Loucy (cell line): ENCODE data around the gene ARSK.

Experiments
- H2AFZ ChIP-seq: fragments of 200-600 bp; sonication (generic); 2 replicates; pipeline ENCODE4 v1.6.0; 2016; ENCODE audit warnings: antibody characterized with exemption, mild to moderate bottlenecking, low read length, moderate library complexity
- H3F3A ChIP-seq: fragments of 200-600 bp; 2 replicates; pipeline ENCODE4 v1.6.0; 2016; ENCODE audit warnings: antibody characterized with exemption, low read depth, mild to moderate bottlenecking
- H3K27me3 ChIP-seq: fragments of 200-600 bp; sonication (generic); 2 replicates; pipeline ENCODE4 v1.6.1; 2014; ENCODE audit warnings: low read length, mild to moderate bottlenecking; ENCODE audit not compliant: insufficient read depth, poor library complexity, severe bottlenecking
- H3K36me3 ChIP-seq: fragments of 200-600 bp; sonication (generic); 2 replicates; pipeline ENCODE4 v1.6.1; 2016; ENCODE audit warnings: low read length; ENCODE audit not compliant: insufficient read depth
- H3K4me1 ChIP-seq: fragments of 200-600 bp; sonication (generic); 2 replicates; pipeline ENCODE4 v1.5.1; 2014; ENCODE audit warnings: low read length, mild to moderate bottlenecking; ENCODE audit not compliant: insufficient read depth, poor library complexity, severe bottlenecking
- H3K4me2 ChIP-seq: fragments of 200-600 bp; sonication (generic); 2 replicates; pipeline ENCODE4 v1.6.0; 2014; ENCODE audit warnings: antibody characterized with exemption, low read length, low read depth, mild to moderate bottlenecking; ENCODE audit not compliant: poor library complexity, severe bottlenecking
- H3K4me3 ChIP-seq: fragments of 200-600 bp; sonication (generic); 2 replicates; pipeline ENCODE4 v1.5.1; 2014; ENCODE audit warnings: low read length, mild to moderate bottlenecking, mixed read lengths; ENCODE audit not compliant: poor library complexity, severe bottlenecking
- H3K79me2 ChIP-seq: fragments of 200-600 bp; sonication (generic); 2 replicates; pipeline ENCODE4 v1.6.1; 2014; ENCODE audit warnings: low read length; ENCODE audit not compliant: insufficient read depth
- H3K9ac ChIP-seq: fragments of 200-600 bp; sonication (generic); 2 replicates; pipeline ENCODE4 v1.6.0; 2014; ENCODE audit warnings: mild to moderate bottlenecking, low read depth, low read length, moderate library complexity; ENCODE audit not compliant: poor library complexity, severe bottlenecking
- H3K9me2 ChIP-seq: fragments of 200-600 bp; sonication (generic); replicated peaks from 2 replicates; pipeline ENCODE4 v1.6.1; 2016; ENCODE audit warnings: low read depth, low read length, mixed read lengths
- H3K9me3 ChIP-seq: fragments of 200-600 bp; sonication (generic); 2 replicates; pipeline ENCODE4 v1.6.1; 2014; ENCODE audit warnings: mild to moderate bottlenecking, antibody characterized with exemption, low read length, low read depth; ENCODE audit not compliant: insufficient read depth
- H4K20me1 ChIP-seq: fragments of 200-600 bp; sonication (generic); 2 replicates; pipeline ENCODE4 v1.6.0; 2014; ENCODE audit warnings: antibody characterized with exemption, low read length, mild to moderate bottlenecking; ENCODE audit not compliant: insufficient read depth, poor library complexity, severe bottlenecking
- CTCF ChIP-seq: fragments of 200-600 bp; sonication (generic); conservative IDR thresholded peaks from 2 replicates; pipeline ENCODE4 v1.5.1; 2014; ENCODE audit warnings: mild to moderate bottlenecking, antibody characterized with exemption, low read length
- EZH2phosphoT487 ChIP-seq: fragments of 200-600 bp; IDR thresholded peaks from 2 replicates; pipeline ENCODE4 v1.6.1; 2018; ENCODE audit warnings: antibody characterized with exemption, mild to moderate bottlenecking, moderate library complexity, borderline replicate concordance

ARSK gene

GRCh38 chr5:95554331-95554646 is 612 bp upstream of the ARSK start:
- Histone ChIP-seq H2AFZ (peak overlapping the region; percentile 97), H3K4me1 (peaks cover 46% of the 10 kb centered on the region), H4K20me1 (peaks cover 10% of the 10 kb centered on the region), H3F3A (no peaks in the 10 kb centered on the region), H3K4me2 (peak overlapping the region; percentile 98), H3K9ac (peak overlapping the region; percentile 76), H3K79me2 (peaks cover 52% of the 10 kb centered on the region), H3K36me3 (no peaks in the 10 kb centered on the region), H3K9me2 (no peaks in the 10 kb centered on the region), H3K9me3 (no peaks in the 10 kb centered on the region), H3K27me3 (no peaks in the 10 kb centered on the region), H3K4me3 (peak overlapping the region; percentile 94)
- no peak for TF ChIP-seq CTCF
- no peak for TF ChIP-seq EZH2phosphoT487

GRCh38 chr5:95555553-95555952 is 652 bp downstream of the ARSK start:
- Histone ChIP-seq H3K9ac (peak overlapping the region; percentile 76), H3K4me2 (peak overlapping the region; percentile 93), H2AFZ (peak overlapping the region; percentile 97), H3K27me3 (no peaks in the 10 kb centered on the region), H3K4me1 (peaks cover 45% of the 10 kb centered on the region), H4K20me1 (peaks cover 10% of the 10 kb centered on the region), H3F3A (no peaks in the 10 kb centered on the region), H3K9me3 (no peaks in the 10 kb centered on the region), H3K36me3 (no peaks in the 10 kb centered on the region), H3K4me3 (peak overlapping the region; percentile 94), H3K9me2 (no peaks in the 10 kb centered on the region), H3K79me2 (peaks cover 52% of the 10 kb centered on the region)
- TF ChIP-seq EZH2phosphoT487 (no peak), CTCF (no peak)

- Histone ChIP-seq H3K4me3 (no peak overlapping the region), H3K79me2 (peaks cover 35% of the 10 kb centered on the region)
Measured at GRCh38 chr5:95557841-95558240, 2.9 kb downstream of the ARSK start.

More at GRCh38 chr5:95557841-95558240, 2.9 kb downstream of the ARSK start:
- Histone ChIP-seq H3K4me2 (peak overlapping the region; percentile 30), H3K4me1 (peaks cover 36% of the 10 kb centered on the region), H3K9me2 (no peaks in the 10 kb centered on the region), H3K9me3 (no peaks in the 10 kb centered on the region), H4K20me1 (peaks cover 10% of the 10 kb centered on the region), H3F3A (no peaks in the 10 kb centered on the region), H2AFZ (no peak overlapping the region), H3K36me3 (no peaks in the 10 kb centered on the region), H3K27me3 (no peaks in the 10 kb centered on the region), H3K9ac (no peak overlapping the region)
- TF ChIP-seq EZH2phosphoT487 (no peak), CTCF (no peak)
